K562 (cell line): ENCODE measurements around the gene MEST. TPM values are rescaled to one million over a fixed set of nuclear protein-coding genes. Genes with fewer than 3 reads are reported as not detected.

Experiments used
- ATAC-seq: fragments of 200-7000 bp; cut with Tn5 transposase; 3 replicates; pipeline ENCODE4 v1.9.1; 2020; ENCODE audit warnings: moderate library complexity
- BruUV-seq: library from RNA; stranded (reverse); fragments of 400-500 nt; replicated peaks from 2 replicates; lab custom pipeline; 2021; lab: Mats Ljungman, UMichigan
- CTCF ChIA-PET: fragments of 300-600 bp; formaldehyde crosslinking; extraction: SDS; loops from one replicate; lab custom pipeline; 2021; ENCODE audit warnings: low intra/inter-chr PET ratio; lab: Yijun Ruan, JAX
- POLR2A ChIA-PET: fragments of 300-600, 350-650 bp; sonication (Branson Sonifier 250); formaldehyde crosslinking; extraction: SDS; loops from one replicate; lab custom pipeline; 2021; ENCODE audit warnings: antibody characterized with exemption, inconsistent platforms; lab: Yijun Ruan, JAX
- DNase-seq, 4 experiments: peaks; one replicate each; pipeline versions ENCODE4 v3.0.0 to v3.0.0-alpha.2; 2011 to 2018; ENCODE audit warnings: low spot score in 3 of 4, mixed read lengths in 3 of 4; ENCODE audit errors: extremely low read depth in 1 of 4
- FAIRE-seq: peaks from 2 replicates; lab custom pipeline; 2011; peaks lifted over from hg19 to GRCh38; lab: Jason Lieb, UNC
- H2AFZ ChIP-seq: 2 replicates; pipeline ENCODE4 v1.6.0; 2011; ENCODE audit warnings: low read depth, low read length, control low read depth, inconsistent platforms
- H3K27ac ChIP-seq: fragments of 200-600 bp; 3 replicates; pipeline ENCODE4 v1.8.0; 2011; ENCODE audit warnings: low read depth, mild to moderate bottlenecking, control low read depth, inconsistent platforms, low read length, moderate library complexity, mixed read lengths; ENCODE audit errors: extremely low read depth
- H3K27me3 ChIP-seq, 2 experiments: fragments of 300-600 bp in 1 of 2; 2 replicates in 1 of 2; 3 replicates in 1 of 2; pipeline versions ENCODE4 v1.6.0 to v1.8.0; 2011; ENCODE audit warnings: inconsistent platforms in 2 of 2, low read length in 2 of 2, mild to moderate bottlenecking in 1 of 2, mixed read lengths in 1 of 2, moderate library complexity in 1 of 2; ENCODE audit not compliant: control insufficient read depth in 2 of 2, insufficient read depth in 2 of 2
- H3K36me3 ChIP-seq: fragments of 300-600 bp; 3 replicates; pipeline ENCODE4 v1.8.0; 2011; ENCODE audit warnings: mild to moderate bottlenecking, low read length, inconsistent platforms; ENCODE audit not compliant: control insufficient read depth, insufficient read depth
- H3K4me1 ChIP-seq, 2 experiments: fragments of 200-600 bp in 1 of 2; replicated peaks in 1 of 2; 2 replicates in 1 of 2; 3 replicates in 1 of 2; pipeline versions ENCODE4 v1.5.1 to v1.8.0; 2011; ENCODE audit warnings: inconsistent platforms in 2 of 2, low read length in 2 of 2, mild to moderate bottlenecking in 1 of 2, mixed read lengths in 1 of 2, moderate library complexity in 1 of 2; ENCODE audit not compliant: control insufficient read depth in 2 of 2, insufficient read depth in 2 of 2
- H3K4me2 ChIP-seq: 2 replicates; pipeline ENCODE4 v1.6.1; 2011; ENCODE audit warnings: low read length, control low read depth, inconsistent platforms, mixed read lengths; ENCODE audit not compliant: insufficient read depth
- H3K4me3 ChIP-seq: fragments of 200-600 bp; sonication (generic), shearing (Covaris generic); 2 replicates; pipeline ENCODE4 v1.5.1; 2016; ENCODE audit warnings: control low read depth, inconsistent platforms
- H3K79me2 ChIP-seq: fragments of 200-600 bp; 3 replicates; pipeline ENCODE4 v1.8.0; 2011; ENCODE audit warnings: low read length, inconsistent platforms; ENCODE audit not compliant: control insufficient read depth, insufficient read depth
- H3K9ac ChIP-seq, 2 experiments: 2 replicates each; pipeline versions ENCODE4 v1.6.0 to v1.6.1; 2011; ENCODE audit warnings: low read depth in 2 of 2, low read length in 2 of 2, control low read depth in 1 of 2, inconsistent platforms in 1 of 2, mild to moderate bottlenecking in 1 of 2, mixed read lengths in 1 of 2; ENCODE audit not compliant: insufficient read depth in 1 of 2
- H3K9me1 ChIP-seq: one replicate; pipeline ENCODE4 v1.6.0; 2011; ENCODE audit warnings: inconsistent platforms, mild to moderate bottlenecking, low read length, moderate library complexity; ENCODE audit not compliant: control insufficient read depth, insufficient read depth
- H3K9me3 ChIP-seq: replicated peaks from 2 replicates; pipeline ENCODE4 v1.5.1; 2011; ENCODE audit warnings: low read depth, low read length, inconsistent platforms; ENCODE audit not compliant: control insufficient read depth, insufficient read depth
- H4K20me1 ChIP-seq: replicated peaks from 2 replicates; pipeline ENCODE4 v1.6.1; 2011; ENCODE audit warnings: low read length, inconsistent platforms, mixed read lengths; ENCODE audit not compliant: control insufficient read depth, insufficient read depth
- FOXA3 ChIP-seq, 2 experiments: fragments of 450-650 bp in 1 of 2; sonication (generic) in 1 of 2; formaldehyde crosslinking; IDR thresholded peaks in 1 of 2; conservative IDR thresholded peaks in 1 of 2; 2 replicates each; pipeline versions ENCODE4 v1.4.0 to v1.8.0; 2020 to 2022; ENCODE audit warnings: mild to moderate bottlenecking in 2 of 2, missing genetic modification reagents in 1 of 2
- GABPB1 ChIP-seq: sonication (generic); formaldehyde crosslinking; IDR thresholded peaks from 2 replicates; pipeline ENCODE4 v1.8.0; 2022; ENCODE audit warnings: mild to moderate bottlenecking, missing genetic modification reagents
- REST ChIP-seq, 2 experiments: fragments of 450-650 bp; formaldehyde crosslinking in 1 of 2; IDR thresholded peaks; 2 replicates each; pipeline versions ENCODE4 v1.4.0 to v1.6.1; 2014 to 2020; ENCODE audit warnings: mild to moderate bottlenecking in 2 of 2, borderline replicate concordance in 1 of 2, low read depth in 1 of 2
- TCF7 ChIP-seq: sonication (generic); IDR thresholded peaks from 2 replicates; pipeline ENCODE4 v1.6.1; 2016; ENCODE audit warnings: antibody characterized with exemption, borderline replicate concordance
- ZKSCAN1 ChIP-seq: fragments of 150-350 bp; IDR thresholded peaks from 2 replicates; pipeline ENCODE4 v1.6.1; 2016; ENCODE audit warnings: low read depth, low read length
- ZNF143 ChIP-seq: sonication (generic); formaldehyde crosslinking; IDR thresholded peaks from 2 replicates; pipeline ENCODE4 v1.9.0; 2022; ENCODE audit warnings: mild to moderate bottlenecking, missing genetic modification reagents
- ZNF324 ChIP-seq: fragments of 250-450 bp; sonication (Bioruptor Pico); IDR thresholded peaks from 2 replicates; pipeline ENCODE4 v1.4.0; 2020; ENCODE audit warnings: mild to moderate bottlenecking
- WGBS: fragments of 100-300 bp; shearing (Covaris generic); methylation state at CpG from one replicate; pipeline ENCODE4 v1.1.6; 2016; ENCODE audit warnings: low coverage, mixed read lengths; ENCODE audit not compliant: insufficient coverage; ENCODE audit errors: missing lambda C conversion rate; 5-methylcytosine and 5-hydroxymethylcytosine counted together
- in situ Hi-C: fragments of 300-500 bp; cut with MboI; formaldehyde crosslinking; loops from 4 replicates; pipeline ENCODE4 v1.15.0; 2018; ENCODE audit warnings: inconsistent platforms, mixed read lengths
- intact Hi-C: fragments of 100-400 bp; cut with micrococcal nuclease; formaldehyde crosslinking; loops from 2 replicates; pipeline ENCODE4 v1.14.2; 2022
- polyA plus RNA-seq, 8 experiments: library from polyadenylated mRNA; depleted of rRNA in 4 of 8; stranded (reverse) in 5 of 8; unstranded in 3 of 8; fragments of >200 nt; fragmentation: Nextera tagmentation in 2 of 8; fragmentation: Illumina TruSeq in 1 of 8; extraction: Ambion mirVana in 2 of 8; extraction: Trizol in 1 of 8; gene quantifications; 2 replicates each; pipeline versions ENCODE4 v1.2.1 to v1.2.3, GENCODE V29; 2011 to 2014; ENCODE audit warnings: inconsistent platforms in 1 of 8, missing spikeins in 1 of 8
- total RNA-seq, 7 experiments: library from RNA; depleted of rRNA in 6 of 7; stranded (reverse); fragments of >200 nt in 6 of 7; fragmentation: Illumina TruSeq in 2 of 7; extraction: Trizol in 2 of 7; gene quantifications; 2 replicates each; pipeline versions ENCODE4 v1.2.1 to v1.2.3, GENCODE V29; 2011 to 2021; ENCODE audit warnings: low replicate concordance in 1 of 7
- TF ChIP-seq, protein P1 (sequence below): sonication (generic); formaldehyde crosslinking; IDR thresholded peaks from 2 replicates; pipeline ENCODE4 v1.4.0; 2020; ENCODE audit warnings: mild to moderate bottlenecking, missing genetic modification reagents
- TF ChIP-seq, protein P2 (sequence below): sonication (generic); formaldehyde crosslinking; IDR thresholded peaks from 2 replicates; pipeline ENCODE4 v1.8.1; 2023; ENCODE audit warnings: mild to moderate bottlenecking, missing genetic modification reagents

Gene MEST
- total and polyA plus RNA-seq, 9 of the 15 experiments (the other 6 are each of a cell fraction or from before 2014, with no cell fraction given): 0.04 to 0.74 (median 0.36) TPM; not detected in 1

- Histone ChIP-seq H4K20me1 (no peaks in the 10 kb centered on the region), H3K4me3 (no peak overlapping the region), H3K4me1 (0 out of 5 replicates have a peak, but pooled peaks cover 0 to 4% of the 10 kb centered on the region in 2 experiments), H3K4me2 (no peak overlapping the region), H3K9me1 (no peaks in the 10 kb centered on the region), H2AFZ (no peak overlapping the region), H3K27me3 (no peaks in the 10 kb centered on the region), H3K9me3 (no peaks in the 10 kb centered on the region), H3K9ac (no peak overlapping the region), H3K79me2 (no peaks in the 10 kb centered on the region), H3K27ac (no peak overlapping the region), H3K36me3 (no peaks in the 10 kb centered on the region; the same call in 2 of the 3 replicates)
- WGBS: 0% methylated on average over 2 of the region's 2 CpGs
- no TSS peak for BruUV-seq
- POLR2A ChIA-PET: interaction anchor here (0.6 kb wide), 1 partner anchor 303 kb away, joined by 3 read pairs; no protein-coding TSS in a partner anchor
- FAIRE-seq: no peak
- intact Hi-C loops: no loop called here
- in situ Hi-C loops: no loop called here
- ATAC-seq: no peak
- no peak for DNase-seq
- CTCF ChIA-PET: no interaction called here
- TF ChIP-seq FOXA3 (CRISPR knock-in tag; conservative IDR thresholded peaks at IDR 0.05 in 1 of 2, IDR thresholded peaks at IDR 0.05 in 1 of 2) (no peak), ZNF143 (CRISPR knock-in tag) (no peak), TCF7 (no peak), REST (IDR thresholded peaks at IDR 0.05; ENCODE audit: borderline replicate concordance) (no peak), REST (CRISPR knock-in tag; IDR thresholded peaks at IDR 0.05; ENCODE audit: low read depth) (no peak), GABPB1 (CRISPR knock-in tag) (no peak), ZNF324 (no peak), ZKSCAN1 (no peak)
- TF ChIP-seq, protein P1, sequence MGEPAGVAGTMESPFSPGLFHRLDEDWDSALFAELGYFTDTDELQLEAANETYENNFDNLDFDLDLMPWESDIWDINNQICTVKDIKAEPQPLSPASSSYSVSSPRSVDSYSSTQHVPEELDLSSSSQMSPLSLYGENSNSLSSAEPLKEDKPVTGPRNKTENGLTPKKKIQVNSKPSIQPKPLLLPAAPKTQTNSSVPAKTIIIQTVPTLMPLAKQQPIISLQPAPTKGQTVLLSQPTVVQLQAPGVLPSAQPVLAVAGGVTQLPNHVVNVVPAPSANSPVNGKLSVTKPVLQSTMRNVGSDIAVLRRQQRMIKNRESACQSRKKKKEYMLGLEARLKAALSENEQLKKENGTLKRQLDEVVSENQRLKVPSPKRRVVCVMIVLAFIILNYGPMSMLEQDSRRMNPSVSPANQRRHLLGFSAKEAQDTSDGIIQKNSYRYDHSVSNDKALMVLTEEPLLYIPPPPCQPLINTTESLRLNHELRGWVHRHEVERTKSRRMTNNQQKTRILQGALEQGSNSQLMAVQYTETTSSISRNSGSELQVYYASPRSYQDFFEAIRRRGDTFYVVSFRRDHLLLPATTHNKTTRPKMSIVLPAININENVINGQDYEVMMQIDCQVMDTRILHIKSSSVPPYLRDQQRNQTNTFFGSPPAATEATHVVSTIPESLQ (CRISPR knock-in tag): no peak
- TF ChIP-seq, protein P2, sequence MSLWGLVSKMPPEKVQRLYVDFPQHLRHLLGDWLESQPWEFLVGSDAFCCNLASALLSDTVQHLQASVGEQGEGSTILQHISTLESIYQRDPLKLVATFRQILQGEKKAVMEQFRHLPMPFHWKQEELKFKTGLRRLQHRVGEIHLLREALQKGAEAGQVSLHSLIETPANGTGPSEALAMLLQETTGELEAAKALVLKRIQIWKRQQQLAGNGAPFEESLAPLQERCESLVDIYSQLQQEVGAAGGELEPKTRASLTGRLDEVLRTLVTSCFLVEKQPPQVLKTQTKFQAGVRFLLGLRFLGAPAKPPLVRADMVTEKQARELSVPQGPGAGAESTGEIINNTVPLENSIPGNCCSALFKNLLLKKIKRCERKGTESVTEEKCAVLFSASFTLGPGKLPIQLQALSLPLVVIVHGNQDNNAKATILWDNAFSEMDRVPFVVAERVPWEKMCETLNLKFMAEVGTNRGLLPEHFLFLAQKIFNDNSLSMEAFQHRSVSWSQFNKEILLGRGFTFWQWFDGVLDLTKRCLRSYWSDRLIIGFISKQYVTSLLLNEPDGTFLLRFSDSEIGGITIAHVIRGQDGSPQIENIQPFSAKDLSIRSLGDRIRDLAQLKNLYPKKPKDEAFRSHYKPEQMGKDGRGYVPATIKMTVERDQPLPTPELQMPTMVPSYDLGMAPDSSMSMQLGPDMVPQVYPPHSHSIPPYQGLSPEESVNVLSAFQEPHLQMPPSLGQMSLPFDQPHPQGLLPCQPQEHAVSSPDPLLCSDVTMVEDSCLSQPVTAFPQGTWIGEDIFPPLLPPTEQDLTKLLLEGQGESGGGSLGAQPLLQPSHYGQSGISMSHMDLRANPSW (CRISPR knock-in tag): no peak
These were observed 30.6 kb upstream of the MEST start for GRCh38 chr7:130461272-130461671.
